ENCODE results near the gene MRGPRF. TPM values are rescaled to one million over a fixed set of nuclear protein-coding genes. Genes with fewer than 3 reads are reported as not detected.

MRGPRF gene
- polyA plus RNA-seq, 1 of the 3 experiments (the other 2 are of a cell fraction): 0.18 TPM

DNA sequence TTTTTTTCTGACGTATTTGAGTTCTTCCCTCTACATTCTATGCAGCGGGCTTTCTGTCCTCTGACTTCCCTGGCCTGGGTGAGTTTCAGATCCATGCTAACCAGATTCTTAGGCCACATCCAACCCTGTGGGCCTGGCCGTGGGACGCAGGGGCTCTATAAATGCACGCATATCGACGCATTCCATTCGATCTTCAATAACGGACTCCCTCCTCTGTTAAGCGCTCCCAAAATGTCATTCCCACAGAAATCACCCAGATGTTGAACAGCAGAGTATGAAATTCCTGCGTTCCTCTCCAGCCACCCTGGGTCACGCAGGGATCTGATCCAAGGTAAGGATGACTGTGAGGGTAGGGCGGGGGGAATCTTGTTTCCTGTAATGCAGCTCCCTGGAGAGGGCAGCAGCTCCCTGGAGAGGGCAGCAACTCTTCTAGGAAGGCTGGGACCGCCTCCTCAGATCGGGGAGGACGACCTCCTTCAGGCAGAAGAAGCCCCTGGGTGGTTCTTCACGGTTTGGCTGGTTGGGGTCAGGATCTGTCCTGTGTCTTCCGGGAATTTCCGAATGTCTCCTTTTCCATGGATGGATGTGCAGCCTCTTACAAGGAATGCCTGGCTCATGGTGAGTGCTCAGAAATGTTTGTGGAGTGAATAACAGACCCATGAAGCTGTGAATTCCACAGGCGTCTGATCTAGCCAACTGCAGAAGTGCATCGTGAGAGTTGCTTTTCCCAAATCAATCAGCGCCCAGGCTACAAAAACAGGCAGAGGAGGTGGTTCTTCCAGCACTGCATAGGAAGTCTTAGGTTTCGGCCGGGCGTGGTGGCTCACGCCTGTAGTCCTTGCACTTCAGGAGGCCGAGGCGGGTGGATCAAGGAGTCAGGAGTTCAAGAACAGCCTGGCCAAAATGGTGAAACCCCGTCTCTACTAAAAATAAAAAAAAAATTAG, 44.5 kb downstream of the MRGPRF start (continued):
- TF ChIP-seq IRF3 (IDR thresholded peaks at IDR 0.05; ENCODE audit: low read depth, low read length): no peak
- TF ChIP-seq EP300 (IDR thresholded peaks at IDR 0.05; ENCODE audit: borderline replicate concordance in 1 of 2, low read depth in 1 of 2, low read length in 1 of 2): no peak
- no peak for TF ChIP-seq USF1 (IDR thresholded peaks at IDR 0.05; ENCODE audit: borderline replicate concordance, low read depth)
- TF ChIP-seq POLR2AphosphoS5 (IDR thresholded peaks at IDR 0.05; ENCODE audit: low read depth, low read length): no peak

DNA sequence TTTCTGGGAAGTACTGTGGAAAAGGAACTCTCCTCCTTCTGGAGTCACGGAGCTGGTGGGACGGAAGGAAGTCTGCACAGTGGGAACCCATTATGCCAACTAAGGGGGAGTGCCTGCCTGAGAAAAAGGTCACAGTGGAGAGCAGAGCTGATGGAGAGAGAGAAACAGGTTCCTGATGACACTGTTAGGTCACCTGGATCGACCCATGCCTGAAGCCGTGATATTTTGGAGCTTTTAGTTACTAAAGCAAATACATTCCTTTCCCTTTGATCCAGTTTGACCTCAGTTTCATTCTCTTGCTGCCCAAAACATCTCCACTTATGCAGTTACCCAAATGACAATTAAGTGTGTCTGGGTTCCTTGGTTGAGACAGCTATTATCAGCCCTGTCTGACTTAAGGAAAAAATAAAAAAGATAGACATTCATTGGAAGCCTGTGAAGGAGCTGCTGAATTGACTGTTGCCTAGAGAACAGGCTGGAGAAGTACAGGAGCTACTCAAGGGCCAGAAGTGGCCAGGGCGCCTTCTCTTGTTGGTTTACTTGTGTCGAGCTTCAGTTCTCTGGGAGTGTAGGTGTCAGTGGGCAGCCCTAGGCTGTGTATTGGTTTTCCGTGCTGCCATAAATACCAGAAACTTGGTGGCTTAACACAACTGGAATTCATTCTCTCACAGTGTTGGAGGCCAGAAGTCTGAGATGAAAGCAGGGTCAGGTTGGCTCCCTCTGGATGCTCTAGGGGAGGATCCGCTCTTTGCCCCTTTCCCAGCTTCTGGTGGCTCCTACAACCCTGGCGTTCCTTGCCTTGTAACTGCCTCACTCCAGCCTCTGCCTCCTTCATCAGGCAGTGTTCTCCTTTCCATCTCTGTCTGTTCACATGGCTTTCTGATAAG, 45.9 kb downstream of the MRGPRF start:
- no peaks in the 10 kb centered on the region for H3F3A ChIP-seq (replicated peaks; ENCODE audit: insufficient read depth)
- H3K27ac ChIP-seq (ENCODE audit: low read depth in 2 of 2, low read length in 1 of 2): no peak overlapping the region
- H2AFZ ChIP-seq (ENCODE audit: low read depth): no peak overlapping the region
- H3K27me3 ChIP-seq (ENCODE audit: insufficient read depth): no peaks in the 10 kb centered on the region; the same call in 1 of the 2 replicates
- DNase-seq: no peak
- no peaks in the 10 kb centered on the region for H4K20me1 ChIP-seq (ENCODE audit: insufficient read depth)
- no peak overlapping the region for H3K4me3 ChIP-seq (ENCODE audit: low read depth in 2 of 2, low read length in 1 of 2)
- no peaks in the 10 kb centered on the region for H3K9me2 ChIP-seq
- CTCF ChIA-PET: interaction anchor here (1.2 kb wide), 1 partner anchor 78 kb away, joined by 4 read pairs; no protein-coding TSS in a partner anchor
- peaks cover 0 to 2% of the 10 kb centered on the region in 2 experiments; a peak in 1 of 4 replicates for H3K4me1 ChIP-seq (ENCODE audit: control insufficient read depth in 1 of 2, insufficient read depth in 2 of 2, low read depth in 1 of 2, low read length in 1 of 2)
- no peaks in the 10 kb centered on the region for H3K36me3 ChIP-seq (replicated peaks in 1 of 2; ENCODE audit: control insufficient read depth in 1 of 2, insufficient read depth in 2 of 2, low read length in 1 of 2)
- H3K79me2 ChIP-seq (ENCODE audit: insufficient read depth): no peaks in the 10 kb centered on the region
- H3K9me3 ChIP-seq: no peaks in the 10 kb centered on the region
- POLR2A ChIA-PET: no interaction called here
- H3K4me2 ChIP-seq: no peak overlapping the region
- H3K9ac ChIP-seq: no peak overlapping the region
- WGBS (ENCODE audit: low lambda C conversion rate): 66% methylated on average over 9 of the region's 9 CpGs
- no peak for TF ChIP-seq GATA2 (CRISPR knock-in tag; IDR thresholded peaks at IDR 0.05)
- no peak for TF ChIP-seq GABPA (IDR thresholded peaks at IDR 0.05; ENCODE audit: low read depth)
- no peak for TF ChIP-seq TCF12 (IDR thresholded peaks at IDR 0.05)
- no peak for TF ChIP-seq YY1 (IDR thresholded peaks at IDR 0.05; ENCODE audit: low read depth)
- TF ChIP-seq CHD2 (IDR thresholded peaks at IDR 0.05; ENCODE audit: low read length, partially characterized antibody): no peak
- TF ChIP-seq ELF1 (IDR thresholded peaks at IDR 0.05): no peak
- no peak for TF ChIP-seq TAF1 (IDR thresholded peaks at IDR 0.05; ENCODE audit: borderline replicate concordance, low read depth, low read length)
- no peak for TF ChIP-seq SIN3A (IDR thresholded peaks at IDR 0.05; ENCODE audit: borderline replicate concordance, low read depth, low read length)
- TF ChIP-seq TEAD4 (IDR thresholded peaks at IDR 0.05; ENCODE audit: borderline replicate concordance, insufficient read depth): no peak
- TF ChIP-seq MEF2A (IDR thresholded peaks at IDR 0.05; ENCODE audit: borderline replicate concordance, low read depth): no peak
- no peak for TF ChIP-seq EZH2phosphoT487 (IDR thresholded peaks at IDR 0.05; ENCODE audit: borderline replicate concordance, low read depth)
- TF ChIP-seq NRF1 (IDR thresholded peaks at IDR 0.05; ENCODE audit: low read depth, low read length): no peak

All from SK-N-SH (cell line).